Measurements from ENCODE around the gene ITGB7. TPM values are rescaled to one million over a fixed set of nuclear protein-coding genes. Genes with fewer than 3 reads are reported as not detected.

Gene ITGB7
- total and polyA plus RNA-seq, 9 of the 15 experiments (the other 6 are each of a cell fraction or from before 2014, with no cell fraction given): 0.06 to 2.0 (median 0.67) TPM

- TF ChIP-seq, protein P1, sequence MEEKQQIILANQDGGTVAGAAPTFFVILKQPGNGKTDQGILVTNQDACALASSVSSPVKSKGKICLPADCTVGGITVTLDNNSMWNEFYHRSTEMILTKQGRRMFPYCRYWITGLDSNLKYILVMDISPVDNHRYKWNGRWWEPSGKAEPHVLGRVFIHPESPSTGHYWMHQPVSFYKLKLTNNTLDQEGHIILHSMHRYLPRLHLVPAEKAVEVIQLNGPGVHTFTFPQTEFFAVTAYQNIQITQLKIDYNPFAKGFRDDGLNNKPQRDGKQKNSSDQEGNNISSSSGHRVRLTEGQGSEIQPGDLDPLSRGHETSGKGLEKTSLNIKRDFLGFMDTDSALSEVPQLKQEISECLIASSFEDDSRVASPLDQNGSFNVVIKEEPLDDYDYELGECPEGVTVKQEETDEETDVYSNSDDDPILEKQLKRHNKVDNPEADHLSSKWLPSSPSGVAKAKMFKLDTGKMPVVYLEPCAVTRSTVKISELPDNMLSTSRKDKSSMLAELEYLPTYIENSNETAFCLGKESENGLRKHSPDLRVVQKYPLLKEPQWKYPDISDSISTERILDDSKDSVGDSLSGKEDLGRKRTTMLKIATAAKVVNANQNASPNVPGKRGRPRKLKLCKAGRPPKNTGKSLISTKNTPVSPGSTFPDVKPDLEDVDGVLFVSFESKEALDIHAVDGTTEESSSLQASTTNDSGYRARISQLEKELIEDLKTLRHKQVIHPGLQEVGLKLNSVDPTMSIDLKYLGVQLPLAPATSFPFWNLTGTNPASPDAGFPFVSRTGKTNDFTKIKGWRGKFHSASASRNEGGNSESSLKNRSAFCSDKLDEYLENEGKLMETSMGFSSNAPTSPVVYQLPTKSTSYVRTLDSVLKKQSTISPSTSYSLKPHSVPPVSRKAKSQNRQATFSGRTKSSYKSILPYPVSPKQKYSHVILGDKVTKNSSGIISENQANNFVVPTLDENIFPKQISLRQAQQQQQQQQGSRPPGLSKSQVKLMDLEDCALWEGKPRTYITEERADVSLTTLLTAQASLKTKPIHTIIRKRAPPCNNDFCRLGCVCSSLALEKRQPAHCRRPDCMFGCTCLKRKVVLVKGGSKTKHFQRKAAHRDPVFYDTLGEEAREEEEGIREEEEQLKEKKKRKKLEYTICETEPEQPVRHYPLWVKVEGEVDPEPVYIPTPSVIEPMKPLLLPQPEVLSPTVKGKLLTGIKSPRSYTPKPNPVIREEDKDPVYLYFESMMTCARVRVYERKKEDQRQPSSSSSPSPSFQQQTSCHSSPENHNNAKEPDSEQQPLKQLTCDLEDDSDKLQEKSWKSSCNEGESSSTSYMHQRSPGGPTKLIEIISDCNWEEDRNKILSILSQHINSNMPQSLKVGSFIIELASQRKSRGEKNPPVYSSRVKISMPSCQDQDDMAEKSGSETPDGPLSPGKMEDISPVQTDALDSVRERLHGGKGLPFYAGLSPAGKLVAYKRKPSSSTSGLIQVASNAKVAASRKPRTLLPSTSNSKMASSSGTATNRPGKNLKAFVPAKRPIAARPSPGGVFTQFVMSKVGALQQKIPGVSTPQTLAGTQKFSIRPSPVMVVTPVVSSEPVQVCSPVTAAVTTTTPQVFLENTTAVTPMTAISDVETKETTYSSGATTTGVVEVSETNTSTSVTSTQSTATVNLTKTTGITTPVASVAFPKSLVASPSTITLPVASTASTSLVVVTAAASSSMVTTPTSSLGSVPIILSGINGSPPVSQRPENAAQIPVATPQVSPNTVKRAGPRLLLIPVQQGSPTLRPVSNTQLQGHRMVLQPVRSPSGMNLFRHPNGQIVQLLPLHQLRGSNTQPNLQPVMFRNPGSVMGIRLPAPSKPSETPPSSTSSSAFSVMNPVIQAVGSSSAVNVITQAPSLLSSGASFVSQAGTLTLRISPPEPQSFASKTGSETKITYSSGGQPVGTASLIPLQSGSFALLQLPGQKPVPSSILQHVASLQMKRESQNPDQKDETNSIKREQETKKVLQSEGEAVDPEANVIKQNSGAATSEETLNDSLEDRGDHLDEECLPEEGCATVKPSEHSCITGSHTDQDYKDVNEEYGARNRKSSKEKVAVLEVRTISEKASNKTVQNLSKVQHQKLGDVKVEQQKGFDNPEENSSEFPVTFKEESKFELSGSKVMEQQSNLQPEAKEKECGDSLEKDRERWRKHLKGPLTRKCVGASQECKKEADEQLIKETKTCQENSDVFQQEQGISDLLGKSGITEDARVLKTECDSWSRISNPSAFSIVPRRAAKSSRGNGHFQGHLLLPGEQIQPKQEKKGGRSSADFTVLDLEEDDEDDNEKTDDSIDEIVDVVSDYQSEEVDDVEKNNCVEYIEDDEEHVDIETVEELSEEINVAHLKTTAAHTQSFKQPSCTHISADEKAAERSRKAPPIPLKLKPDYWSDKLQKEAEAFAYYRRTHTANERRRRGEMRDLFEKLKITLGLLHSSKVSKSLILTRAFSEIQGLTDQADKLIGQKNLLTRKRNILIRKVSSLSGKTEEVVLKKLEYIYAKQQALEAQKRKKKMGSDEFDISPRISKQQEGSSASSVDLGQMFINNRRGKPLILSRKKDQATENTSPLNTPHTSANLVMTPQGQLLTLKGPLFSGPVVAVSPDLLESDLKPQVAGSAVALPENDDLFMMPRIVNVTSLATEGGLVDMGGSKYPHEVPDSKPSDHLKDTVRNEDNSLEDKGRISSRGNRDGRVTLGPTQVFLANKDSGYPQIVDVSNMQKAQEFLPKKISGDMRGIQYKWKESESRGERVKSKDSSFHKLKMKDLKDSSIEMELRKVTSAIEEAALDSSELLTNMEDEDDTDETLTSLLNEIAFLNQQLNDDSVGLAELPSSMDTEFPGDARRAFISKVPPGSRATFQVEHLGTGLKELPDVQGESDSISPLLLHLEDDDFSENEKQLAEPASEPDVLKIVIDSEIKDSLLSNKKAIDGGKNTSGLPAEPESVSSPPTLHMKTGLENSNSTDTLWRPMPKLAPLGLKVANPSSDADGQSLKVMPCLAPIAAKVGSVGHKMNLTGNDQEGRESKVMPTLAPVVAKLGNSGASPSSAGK (IDR thresholded peaks at IDR 0.05): peak; percentile 73; the same call in 1 of the 2 replicates
- peak; percentile 86 for TF ChIP-seq KDM5B (IDR thresholded peaks at IDR 0.05; ENCODE audit: insufficient replicate concordance, low read depth, low read length)
- TF ChIP-seq MAFK (IDR thresholded peaks at IDR 0.05; ENCODE audit: low read length): peak; percentile 5; the same call in 1 of the 2 replicates
- TF ChIP-seq MEF2D (tag; conservative IDR thresholded peaks at IDR 0.05; ENCODE audit: low read depth): no peak
- TF ChIP-seq, protein P2, sequence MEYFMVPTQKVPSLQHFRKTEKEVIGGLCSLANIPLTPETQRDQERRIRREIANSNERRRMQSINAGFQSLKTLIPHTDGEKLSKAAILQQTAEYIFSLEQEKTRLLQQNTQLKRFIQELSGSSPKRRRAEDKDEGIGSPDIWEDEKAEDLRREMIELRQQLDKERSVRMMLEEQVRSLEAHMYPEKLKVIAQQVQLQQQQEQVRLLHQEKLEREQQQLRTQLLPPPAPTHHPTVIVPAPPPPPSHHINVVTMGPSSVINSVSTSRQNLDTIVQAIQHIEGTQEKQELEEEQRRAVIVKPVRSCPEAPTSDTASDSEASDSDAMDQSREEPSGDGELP (CRISPR knock-in tag; IDR thresholded peaks at IDR 0.05; ENCODE audit: borderline replicate concordance): peak; percentile 97
- TF ChIP-seq, protein P3, sequence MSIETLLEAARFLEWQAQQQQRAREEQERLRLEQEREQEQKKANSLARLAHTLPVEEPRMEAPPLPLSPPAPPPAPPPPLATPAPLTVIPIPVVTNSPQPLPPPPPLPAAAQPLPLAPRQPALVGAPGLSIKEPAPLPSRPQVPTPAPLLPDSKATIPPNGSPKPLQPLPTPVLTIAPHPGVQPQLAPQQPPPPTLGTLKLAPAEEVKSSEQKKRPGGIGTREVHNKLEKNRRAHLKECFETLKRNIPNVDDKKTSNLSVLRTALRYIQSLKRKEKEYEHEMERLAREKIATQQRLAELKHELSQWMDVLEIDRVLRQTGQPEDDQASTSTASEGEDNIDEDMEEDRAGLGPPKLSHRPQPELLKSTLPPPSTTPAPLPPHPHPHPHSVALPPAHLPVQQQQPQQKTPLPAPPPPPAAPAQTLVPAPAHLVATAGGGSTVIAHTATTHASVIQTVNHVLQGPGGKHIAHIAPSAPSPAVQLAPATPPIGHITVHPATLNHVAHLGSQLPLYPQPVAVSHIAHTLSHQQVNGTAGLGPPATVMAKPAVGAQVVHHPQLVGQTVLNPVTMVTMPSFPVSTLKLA (conservative IDR thresholded peaks at IDR 0.05): peak; percentile 75 to 91
- TF ChIP-seq EHMT2 (IDR thresholded peaks at IDR 0.05): no peak
These were observed 26.7 kb downstream of the ITGB7 start, which contains the start of the genes CSAD and ZNF740 (continued) for GRCh38 chr12:53180220-53180930.
